HepG2 (cell line): ENCODE results near the gene KIF27. TPM values are rescaled to one million over a fixed set of nuclear protein-coding genes. Genes with fewer than 3 reads are reported as not detected.

Experiments
- ARNT2 ChIP-seq: sonication (generic); formaldehyde crosslinking; IDR thresholded peaks from 2 replicates; pipeline ENCODE4 v1.8.0; 2022; ENCODE audit warnings: mild to moderate bottlenecking, low read depth, missing genetic modification reagents, moderate library complexity
- DPF2 ChIP-seq: sonication (generic); formaldehyde crosslinking; IDR thresholded peaks from 2 replicates; pipeline ENCODE4 v1.4.0; 2020; ENCODE audit warnings: mild to moderate bottlenecking, low read depth, missing genetic modification reagents, borderline replicate concordance
- EZH2 ChIP-seq: conservative IDR thresholded peaks from 2 replicates; pipeline ENCODE4 v1.6.1; 2012; ENCODE audit warnings: mild to moderate bottlenecking, low read depth, low read length, moderate library complexity
- FOXA3 ChIP-seq: IDR thresholded peaks from 2 replicates; pipeline ENCODE4 v1.6.1; 2016; ENCODE audit warnings: missing genetic modification reagents, missing compliant biosample characterization
- FOXC1 ChIP-seq: sonication (generic); formaldehyde crosslinking; IDR thresholded peaks from 2 replicates; pipeline ENCODE4 v1.8.0; 2022; ENCODE audit warnings: mild to moderate bottlenecking, missing genetic modification reagents, borderline replicate concordance
- GTF3A ChIP-seq: sonication (generic); formaldehyde crosslinking; conservative IDR thresholded peaks from 2 replicates; pipeline ENCODE4 v1.4.0; 2020; ENCODE audit warnings: mild to moderate bottlenecking, missing genetic modification reagents
- IKZF4 ChIP-seq: sonication (generic); formaldehyde crosslinking; IDR thresholded peaks from 2 replicates; pipeline ENCODE4 v1.5.1; 2020; ENCODE audit warnings: borderline replicate concordance, mild to moderate bottlenecking, low read depth, missing genetic modification reagents; ENCODE audit errors: not compliant biosample characterization
- KLF12 ChIP-seq: sonication (generic); formaldehyde crosslinking; IDR thresholded peaks from 2 replicates; pipeline ENCODE4 v1.4.0; 2020; ENCODE audit warnings: missing genetic modification reagents, borderline replicate concordance
- LCORL ChIP-seq, 2 experiments: fragments of 450-650 bp in 1 of 2; sonication (generic) in 1 of 2; formaldehyde crosslinking in 1 of 2; IDR thresholded peaks; 2 replicates each; pipeline versions ENCODE4 v1.5.0 to v1.6.1; 2017 to 2020; ENCODE audit warnings: antibody characterized with exemption in 1 of 2, missing genetic modification reagents in 1 of 2
- NR1H2 ChIP-seq: sonication (generic); formaldehyde crosslinking; IDR thresholded peaks from 2 replicates; pipeline ENCODE4 v1.8.1; 2022; ENCODE audit warnings: low read depth, missing genetic modification reagents, borderline replicate concordance
- RNF2 ChIP-seq: fragments of 450-650 bp; conservative IDR thresholded peaks from 2 replicates; pipeline ENCODE4 v1.6.1; 2016; ENCODE audit warnings: low read depth
- SATB2 ChIP-seq: sonication (generic); formaldehyde crosslinking; IDR thresholded peaks from 2 replicates; pipeline ENCODE4 v1.5.0; 2020; ENCODE audit warnings: missing genetic modification reagents
- SOX6 ChIP-seq, 2 experiments: fragments of 450-650 bp in 1 of 2; sonication (generic) in 1 of 2; formaldehyde crosslinking in 1 of 2; IDR thresholded peaks; 2 replicates each; pipeline versions ENCODE4 v1.4.0 to v1.6.1; 2017 to 2020; ENCODE audit warnings: antibody characterized with exemption in 1 of 2, mild to moderate bottlenecking in 1 of 2, missing genetic modification reagents in 1 of 2
- TCF7L2 ChIP-seq: IDR thresholded peaks from 2 replicates; pipeline ENCODE4 v1.6.1; 2011; ENCODE audit warnings: mild to moderate bottlenecking, low read depth, low read length, moderate library complexity
- THAP9 ChIP-seq: sonication (generic); formaldehyde crosslinking; IDR thresholded peaks from 2 replicates; pipeline ENCODE4; 2020; ENCODE audit warnings: missing genetic modification reagents, mild to moderate bottlenecking, borderline replicate concordance
- WIZ ChIP-seq: sonication (generic); formaldehyde crosslinking; IDR thresholded peaks from 2 replicates; pipeline ENCODE4 v1.5.1; 2020; ENCODE audit warnings: mild to moderate bottlenecking, missing genetic modification reagents
- ZFAT ChIP-seq: sonication (generic); formaldehyde crosslinking; conservative IDR thresholded peaks from 2 replicates; pipeline ENCODE4 v1.8.1; 2023; ENCODE audit warnings: missing genetic modification reagents, inconsistent platforms
- ZFP36L1 ChIP-seq: sonication (generic); formaldehyde crosslinking; IDR thresholded peaks from 2 replicates; pipeline ENCODE4 v1.8.0; 2022; ENCODE audit warnings: mild to moderate bottlenecking, missing genetic modification reagents, moderate library complexity
- ZMYM2 ChIP-seq: sonication (generic); formaldehyde crosslinking; IDR thresholded peaks from 2 replicates; pipeline ENCODE4 v1.8.0; 2022; ENCODE audit warnings: mild to moderate bottlenecking, missing genetic modification reagents
- ZNF230 ChIP-seq: sonication (generic); formaldehyde crosslinking; IDR thresholded peaks from 2 replicates; pipeline ENCODE4 v1.4.0; 2020; ENCODE audit warnings: mild to moderate bottlenecking, missing genetic modification reagents
- ZNF572 ChIP-seq: sonication (generic); formaldehyde crosslinking; IDR thresholded peaks from 2 replicates; pipeline ENCODE4 v1.5.1; 2020; ENCODE audit warnings: mild to moderate bottlenecking, missing genetic modification reagents
- ZNF644 ChIP-seq: IDR thresholded peaks from 2 replicates; pipeline ENCODE4 v1.6.1; 2016; ENCODE audit warnings: low read depth
- ZNF674 ChIP-seq: sonication (generic); formaldehyde crosslinking; IDR thresholded peaks from 2 replicates; pipeline ENCODE4 v1.5.0; 2020; ENCODE audit warnings: low read depth, mild to moderate bottlenecking, missing genetic modification reagents
- ZNF720 ChIP-seq: sonication (generic); formaldehyde crosslinking; IDR thresholded peaks from 2 replicates; pipeline ENCODE4 v1.4.0; 2020; ENCODE audit warnings: missing genetic modification reagents
- polyA plus RNA-seq, 8 experiments: library from polyadenylated mRNA; depleted of rRNA in 3 of 8; stranded (reverse) in 7 of 8; unstranded in 1 of 8; fragments of >200 nt; fragmentation: Illumina TruSeq in 4 of 8; extraction: Trizol in 4 of 8; gene quantifications; 2 replicates each; pipeline versions ENCODE4 v1.2.1 to v1.2.3, GENCODE V29; 2011 to 2016; ENCODE audit warnings: low read depth in 4 of 8, missing spikeins in 1 of 8, mixed read lengths in 1 of 8; ENCODE audit not compliant: insufficient read depth in 1 of 8
- total RNA-seq, 5 experiments: library from RNA; depleted of rRNA; stranded (reverse); fragments of >200 nt; fragmentation: Illumina TruSeq; extraction: Trizol; gene quantifications; 2 replicates each; pipeline ENCODE4 v1.2.3, GENCODE V29; 2016; ENCODE audit warnings: low read depth in 1 of 5
- TF ChIP-seq, protein P1 (sequence below): sonication (generic); formaldehyde crosslinking; IDR thresholded peaks from 2 replicates; pipeline ENCODE4 v1.4.0; 2020; ENCODE audit warnings: missing genetic modification reagents, borderline replicate concordance

The KIF27 gene
- total and polyA plus RNA-seq, 2 of the 13 experiments (the other 11 are each of a cell fraction or from before 2014, with no cell fraction given): 0.95 to 4.1 TPM

GRCh38 chr9:83920927-83921707 lies at the start of gene KIF27 (continued):
- TF ChIP-seq THAP9 (CRISPR knock-in tag) (peak; percentile 45; the same call in 1 of the 2 replicates), ZFP36L1 (CRISPR knock-in tag) (0 out of 2 replicates have a peak, but pooled peaks have one; percentile 58), ZNF720 (CRISPR knock-in tag) (no peak), RNF2 (peak; percentile 88), FOXC1 (CRISPR knock-in tag) (peak; percentile 80), ZNF572 (CRISPR knock-in tag) (no peak), EZH2 (no peak), ZMYM2 (CRISPR knock-in tag) (peak; percentile 66; the same call in 1 of the 2 replicates), SATB2 (peak; percentile 84; the same call in 1 of the 2 replicates), GTF3A (CRISPR knock-in tag) (no peak), IKZF4 (peak; percentile 65), KLF12 (CRISPR knock-in tag) (no peak; the same call in 1 of the 2 replicates), ARNT2 (CRISPR knock-in tag) (peak; percentile 73), LCORL (IDR thresholded peaks at IDR 0.05) (no peak), LCORL (CRISPR knock-in tag; IDR thresholded peaks at IDR 0.05) (0 out of 2 replicates have a peak, but pooled peaks have one; percentile 11), SOX6 (IDR thresholded peaks at IDR 0.05) (no peak), SOX6 (CRISPR knock-in tag; IDR thresholded peaks at IDR 0.05) (no peak; the same call in 1 of the 2 replicates), FOXA3 (CRISPR knock-in tag) (peak; percentile 35), WIZ (no peak; the same call in 1 of the 2 replicates), NR1H2 (CRISPR knock-in tag) (no peak; the same call in 1 of the 2 replicates), ZNF674 (CRISPR knock-in tag) (0 out of 2 replicates have a peak, but pooled peaks have one; percentile 59), ZFAT (CRISPR knock-in tag) (no peak), ZNF644 (CRISPR knock-in tag) (no peak), ZNF230 (CRISPR knock-in tag) (no peak), TCF7L2 (no peak), DPF2 (CRISPR knock-in tag) (no peak)
- TF ChIP-seq, protein P1, sequence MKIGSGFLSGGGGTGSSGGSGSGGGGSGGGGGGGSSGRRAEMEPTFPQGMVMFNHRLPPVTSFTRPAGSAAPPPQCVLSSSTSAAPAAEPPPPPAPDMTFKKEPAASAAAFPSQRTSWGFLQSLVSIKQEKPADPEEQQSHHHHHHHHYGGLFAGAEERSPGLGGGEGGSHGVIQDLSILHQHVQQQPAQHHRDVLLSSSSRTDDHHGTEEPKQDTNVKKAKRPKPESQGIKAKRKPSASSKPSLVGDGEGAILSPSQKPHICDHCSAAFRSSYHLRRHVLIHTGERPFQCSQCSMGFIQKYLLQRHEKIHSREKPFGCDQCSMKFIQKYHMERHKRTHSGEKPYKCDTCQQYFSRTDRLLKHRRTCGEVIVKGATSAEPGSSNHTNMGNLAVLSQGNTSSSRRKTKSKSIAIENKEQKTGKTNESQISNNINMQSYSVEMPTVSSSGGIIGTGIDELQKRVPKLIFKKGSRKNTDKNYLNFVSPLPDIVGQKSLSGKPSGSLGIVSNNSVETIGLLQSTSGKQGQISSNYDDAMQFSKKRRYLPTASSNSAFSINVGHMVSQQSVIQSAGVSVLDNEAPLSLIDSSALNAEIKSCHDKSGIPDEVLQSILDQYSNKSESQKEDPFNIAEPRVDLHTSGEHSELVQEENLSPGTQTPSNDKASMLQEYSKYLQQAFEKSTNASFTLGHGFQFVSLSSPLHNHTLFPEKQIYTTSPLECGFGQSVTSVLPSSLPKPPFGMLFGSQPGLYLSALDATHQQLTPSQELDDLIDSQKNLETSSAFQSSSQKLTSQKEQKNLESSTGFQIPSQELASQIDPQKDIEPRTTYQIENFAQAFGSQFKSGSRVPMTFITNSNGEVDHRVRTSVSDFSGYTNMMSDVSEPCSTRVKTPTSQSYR (CRISPR knock-in tag): no peak
